GM21529 (cell line): ENCODE results near the gene RACK1.

ENCODE experiments used
- ATAC-seq: cut with Tn5 transposase; IDR thresholded peaks from one replicate; pipeline ENCODE4 v1.9.1; 2021; ENCODE audit not compliant: unreplicated experiment

RACK1 gene

DNA sequence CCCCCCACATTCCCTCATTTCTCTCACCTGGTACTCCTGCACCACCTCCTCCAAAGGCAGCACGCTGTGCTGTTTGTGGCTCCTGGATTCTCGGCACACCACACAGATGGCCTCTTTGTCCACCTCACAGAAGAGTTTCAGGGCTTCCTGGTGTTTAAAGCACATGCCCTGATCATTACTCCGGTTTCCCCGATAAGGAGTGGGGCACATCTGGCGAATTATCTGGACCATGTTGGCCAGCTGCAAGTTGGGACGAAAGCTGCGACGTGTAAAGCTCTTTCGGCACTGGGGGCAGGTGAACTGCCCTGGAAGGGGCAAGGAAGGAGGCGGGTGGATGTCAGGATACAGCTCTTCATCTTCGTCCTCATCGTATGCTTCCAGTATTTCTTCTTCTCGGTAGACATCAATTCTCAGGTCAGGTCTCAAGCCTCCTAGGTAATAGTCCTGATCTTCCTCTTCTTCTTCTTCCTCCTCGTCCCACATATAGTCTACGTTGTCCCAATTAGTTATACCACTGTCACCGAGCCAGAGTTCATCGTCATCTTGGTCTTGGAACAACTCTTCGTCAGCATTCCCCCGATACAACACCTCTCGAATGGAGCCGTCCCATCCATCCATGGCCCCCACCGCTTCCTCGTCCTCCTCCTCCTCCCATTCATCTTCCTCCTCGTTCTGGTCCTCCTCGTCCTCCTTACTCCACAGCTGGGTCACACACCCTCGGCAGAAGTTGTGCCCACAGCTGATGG lies 16.4 kb upstream of the RACK1 start:
- ATAC-seq = peak; percentile 1

GRCh38 chr5:181259283-181259682 lies 15.6 kb upstream of the RACK1 start:
- no peak for ATAC-seq

DNA sequence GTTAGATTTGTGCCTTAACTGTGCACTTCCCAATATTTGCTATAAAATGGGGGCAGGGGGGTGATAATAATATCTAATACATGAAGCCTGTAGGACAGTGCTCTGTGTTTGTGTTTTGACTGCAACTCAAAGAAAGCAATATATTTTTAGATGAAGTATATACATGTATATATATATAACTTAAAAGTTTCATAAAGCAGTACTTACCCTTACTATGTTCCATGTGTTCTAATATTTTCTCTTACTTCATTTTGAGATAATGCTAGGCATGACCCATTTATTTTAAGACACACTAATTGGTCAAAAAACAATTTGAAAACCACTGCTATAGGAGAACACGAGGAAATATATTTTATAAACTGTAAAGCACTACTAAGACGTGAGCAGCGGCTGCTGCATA lies 14.9 kb upstream of the RACK1 start:
- ATAC-seq = no peak

DNA sequence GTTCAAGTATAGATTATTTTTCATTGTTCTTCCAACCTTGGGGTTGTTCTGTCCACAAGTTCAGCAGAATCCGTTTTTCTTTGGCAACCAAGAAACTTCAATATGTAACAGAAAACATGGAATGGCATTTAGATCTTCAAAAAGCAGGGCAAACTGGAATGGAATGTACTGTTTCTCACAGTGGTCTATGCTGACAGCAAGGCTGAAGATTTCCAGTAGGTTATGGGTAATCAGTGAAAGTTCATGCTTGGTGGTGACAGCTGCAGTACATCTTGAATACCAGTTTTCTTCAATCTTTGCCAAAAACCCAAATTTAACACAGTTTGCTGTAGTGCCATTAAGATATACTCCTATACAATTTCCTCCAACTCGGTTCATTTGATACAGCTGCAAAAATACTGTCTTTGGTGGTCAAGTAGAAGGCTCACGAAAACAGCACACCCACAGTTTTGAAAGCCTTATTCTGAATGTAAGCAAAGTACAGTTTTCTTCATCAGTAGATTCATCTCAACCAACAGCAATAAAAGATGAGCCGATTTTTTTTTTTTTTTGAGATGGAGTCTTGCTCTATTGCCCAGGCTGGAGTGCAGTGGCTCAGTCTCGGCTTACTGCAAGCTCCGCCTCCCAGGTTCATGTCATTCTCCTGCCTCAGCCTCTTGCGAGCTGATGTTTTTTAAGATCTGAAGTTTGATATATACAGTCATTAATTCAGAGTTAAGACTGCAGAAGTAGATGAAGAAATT lies 12.3 kb upstream of the RACK1 start:
- ATAC-seq = no peak

- ATAC-seq = no peak
These were observed 11.6 kb upstream of the RACK1 start for GRCh38 chr5:181255276-181255675.

- ATAC-seq = no peak
These were observed 4.6 kb upstream of the RACK1 start for GRCh38 chr5:181248277-181248676.

DNA sequence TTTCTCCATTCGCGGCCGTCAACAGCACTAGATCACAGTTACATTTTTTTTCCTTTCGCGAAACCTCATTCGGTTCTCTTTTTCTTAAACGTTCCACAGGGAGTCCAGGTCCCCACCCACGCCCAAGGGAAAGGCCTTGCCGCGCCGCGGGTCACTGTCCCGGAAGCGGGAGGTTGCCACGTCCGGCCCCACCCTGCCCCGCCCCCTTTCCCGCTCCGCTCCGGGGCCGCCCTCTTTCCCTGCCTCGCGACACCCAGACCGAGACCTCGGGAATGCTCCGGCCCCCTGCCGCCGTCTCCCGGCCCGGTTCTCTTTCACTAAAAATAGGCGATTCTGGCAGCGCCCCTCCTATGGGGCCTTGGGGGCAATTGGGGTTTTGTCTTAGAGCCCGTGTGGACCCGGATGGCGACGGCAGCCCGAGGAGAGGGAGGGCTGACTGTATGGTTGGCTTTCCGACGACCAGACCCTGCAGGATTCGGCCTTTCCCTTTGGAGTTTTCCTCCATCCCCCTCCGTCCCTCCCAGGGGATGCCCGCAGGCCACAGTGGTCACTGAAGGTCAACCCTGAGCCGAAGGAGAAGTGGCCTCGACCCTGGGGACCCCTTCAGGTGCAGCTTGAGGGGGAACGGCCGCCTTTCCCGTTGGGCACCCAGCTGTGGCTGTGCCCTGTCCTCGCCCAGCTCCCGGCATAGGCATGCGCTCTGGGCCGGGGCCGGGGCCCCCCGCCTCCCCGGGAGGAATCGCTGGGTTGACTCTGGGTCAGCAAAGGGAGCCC lies 2.8 kb upstream of the RACK1 start:
- ATAC-seq = peak; percentile 44

DNA sequence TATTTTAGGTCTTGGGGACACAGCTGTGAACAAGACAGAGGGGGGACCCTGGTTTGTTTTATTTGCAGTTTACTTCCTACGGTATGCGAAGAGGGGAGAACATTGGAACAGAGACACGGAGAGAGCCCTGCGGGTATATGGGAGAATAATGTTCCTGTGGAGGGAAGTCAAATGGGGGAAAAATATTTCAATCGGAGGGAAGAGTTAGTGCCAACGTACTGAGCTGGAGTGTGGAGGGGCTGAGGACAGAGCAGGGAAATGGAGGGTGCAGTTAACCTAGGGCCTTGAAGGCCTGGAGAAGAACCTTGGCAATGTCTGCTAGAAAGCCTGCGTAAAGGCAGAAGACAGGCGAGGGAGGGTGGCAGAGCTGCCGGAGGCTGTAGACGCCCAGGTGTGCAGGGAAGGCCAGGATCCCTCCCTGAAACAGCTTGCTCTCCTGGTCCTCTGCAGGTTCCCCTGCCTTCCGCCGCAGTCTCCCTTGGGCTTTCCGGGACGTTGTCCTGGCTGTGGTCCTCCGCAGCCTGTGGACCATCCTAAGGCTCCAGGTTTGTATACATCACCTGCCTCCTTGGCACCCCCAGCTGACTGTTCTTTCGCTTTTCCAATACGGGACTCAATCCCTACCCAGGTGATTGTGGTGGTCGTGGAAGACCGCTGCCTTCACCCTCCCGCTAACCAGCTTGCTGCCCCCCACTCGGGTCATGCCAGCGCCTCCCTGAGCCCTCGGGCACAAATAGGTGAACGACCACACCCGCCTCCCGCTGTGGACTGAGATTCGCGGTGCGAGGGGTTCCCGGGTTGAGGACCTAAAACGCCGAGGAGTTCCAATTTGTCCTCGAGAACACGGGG lies 1.9 kb upstream of the RACK1 start:
- peak; percentile 5 for ATAC-seq

GRCh38 chr5:181243018-181243563 lies 615 bp downstream of the RACK1 start:
- no peak for ATAC-seq

DNA sequence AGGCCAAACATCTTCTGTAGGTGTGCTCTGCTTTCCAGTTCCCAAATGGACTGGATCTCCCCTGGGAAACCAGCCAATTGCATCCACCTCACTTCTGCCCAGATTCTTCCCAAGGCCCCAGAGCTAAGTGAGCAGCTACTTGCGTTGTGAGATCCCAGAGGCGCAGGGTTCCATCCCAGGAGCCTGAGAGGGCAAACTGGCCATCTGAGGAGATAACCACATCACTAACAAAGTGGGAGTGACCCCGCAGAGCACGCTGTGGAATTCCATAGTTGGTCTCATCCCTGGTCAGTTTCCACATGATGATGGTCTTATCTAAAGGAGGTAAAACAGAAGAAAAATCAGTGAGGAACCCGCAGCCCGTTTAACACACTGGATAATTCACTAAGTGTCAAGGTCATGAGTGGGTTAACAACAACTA lies 1.7 kb downstream of the RACK1 start:
- no peak for ATAC-seq

DNA sequence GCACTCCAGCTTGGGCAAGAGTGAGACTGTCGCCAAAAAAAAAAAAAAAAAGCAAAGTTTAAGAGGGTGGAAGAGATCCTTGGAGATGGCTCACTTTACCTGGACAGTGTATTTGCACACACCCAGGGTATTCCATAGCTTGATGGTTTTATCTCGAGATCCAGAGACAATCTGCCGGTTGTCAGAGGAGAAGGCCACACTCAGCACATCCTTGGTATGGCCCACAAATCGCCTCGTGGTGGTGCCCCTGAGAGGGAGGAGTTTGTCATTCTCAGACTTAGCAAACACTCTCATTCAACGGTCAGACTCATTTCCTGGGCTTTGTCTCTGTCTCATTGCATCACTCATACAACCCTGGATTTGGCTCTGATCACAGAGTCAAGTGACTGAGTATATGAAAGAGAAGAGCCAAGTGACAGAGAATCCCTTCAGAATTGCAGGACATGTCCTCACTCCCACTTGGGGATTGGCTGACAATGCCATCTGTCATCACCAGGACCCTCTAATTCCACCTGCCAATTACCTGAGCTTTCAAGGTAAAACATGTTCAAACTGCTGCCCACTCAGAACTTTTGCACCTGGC lies 2.2 kb downstream of the RACK1 start:
- ATAC-seq = no peak

DNA sequence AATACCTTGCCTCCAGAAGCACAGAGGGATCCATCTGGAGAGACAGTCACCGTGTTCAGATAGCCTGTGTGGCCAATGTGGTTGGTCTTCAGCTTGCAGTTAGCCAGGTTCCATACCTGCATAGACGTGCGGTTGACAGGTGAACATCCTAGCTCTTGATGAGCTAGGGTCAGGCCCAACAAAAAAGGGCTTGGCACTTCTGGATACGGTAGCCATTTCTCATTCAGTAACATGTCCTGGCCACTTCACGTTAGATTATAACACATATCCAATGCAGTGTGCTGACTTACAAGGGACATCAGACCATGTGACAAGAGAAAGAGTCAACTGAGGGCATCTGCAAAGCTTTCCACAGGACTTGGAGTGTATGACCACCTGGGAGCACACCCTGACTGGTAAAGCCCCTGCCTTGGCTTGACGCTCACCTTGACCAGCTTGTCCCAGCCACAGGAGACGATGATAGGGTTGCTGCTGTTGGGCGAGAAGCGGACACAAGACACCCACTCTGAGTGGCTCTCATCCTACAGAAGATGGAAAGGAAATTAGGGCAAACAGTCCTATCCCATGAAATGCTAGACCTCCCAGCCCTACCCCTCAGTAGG lies 4.5 kb downstream of the RACK1 start:
- no peak for ATAC-seq

DNA sequence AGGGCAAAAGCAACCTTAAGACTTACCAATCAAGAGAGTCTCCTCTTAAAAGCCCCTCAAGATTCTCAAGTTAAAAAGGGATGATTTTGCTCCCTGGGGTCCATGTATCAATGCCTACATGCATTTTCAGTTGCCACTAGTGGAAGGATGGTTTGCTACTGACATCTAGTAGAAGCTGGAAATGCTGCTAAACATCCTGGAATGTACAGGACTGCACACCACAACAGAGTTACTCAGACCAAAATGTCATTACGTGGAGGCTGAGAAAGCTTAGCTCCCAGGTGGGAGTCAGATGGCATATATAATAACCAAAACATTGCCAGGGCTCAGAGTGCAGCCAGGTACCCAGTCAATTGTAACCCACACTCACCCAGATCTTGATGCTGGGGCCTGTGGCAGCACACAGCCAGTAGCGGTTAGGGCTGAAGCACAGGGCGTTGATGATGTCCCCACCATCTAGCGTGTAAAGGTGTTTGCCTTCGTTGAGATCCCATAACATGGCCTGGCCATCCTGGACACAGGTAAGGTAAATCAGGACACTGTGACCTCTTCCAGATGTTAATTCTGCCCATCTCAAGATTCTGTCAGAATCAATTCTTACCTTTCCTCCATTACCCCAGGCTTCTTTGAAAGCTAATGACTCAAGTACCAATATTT lies 5.8 kb downstream of the RACK1 start:
- no peak for ATAC-seq

DNA sequence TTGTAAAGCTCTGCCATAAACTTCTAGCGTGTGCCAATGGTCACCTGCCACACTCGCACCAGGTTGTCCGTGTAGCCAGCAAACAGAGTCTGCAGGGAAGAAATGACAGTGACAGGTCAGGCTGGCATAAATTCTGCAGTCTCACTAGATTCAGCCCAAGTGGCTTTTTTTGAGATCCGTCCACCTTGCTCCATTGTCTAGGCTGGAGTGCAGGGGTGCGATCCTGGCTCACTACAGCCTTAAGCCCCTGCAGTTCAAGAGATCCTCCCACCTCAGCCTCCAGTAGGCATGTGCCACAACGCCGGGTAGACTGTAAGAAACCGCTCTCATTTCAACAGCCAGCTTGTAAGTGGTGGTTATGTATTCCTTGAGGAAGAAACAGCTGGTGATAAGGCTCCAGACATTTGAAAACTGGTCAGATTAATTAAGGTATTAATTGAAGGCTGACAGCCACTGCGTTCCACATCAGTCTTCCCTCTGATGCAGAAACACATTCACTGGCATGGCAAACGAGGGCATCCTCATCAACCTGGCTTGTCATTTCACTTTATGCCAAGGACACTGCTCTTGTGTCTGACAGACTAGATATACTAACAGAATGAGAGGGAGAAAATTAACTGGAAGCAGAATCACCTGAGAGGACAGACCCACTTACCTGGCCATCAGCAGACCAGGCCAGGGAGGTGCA lies 6.6 kb downstream of the RACK1 start:
- ATAC-seq = no peak

- no peak for ATAC-seq
These were observed 7.2 kb downstream of the RACK1 start for GRCh38 chr5:181236471-181236870.

DNA sequence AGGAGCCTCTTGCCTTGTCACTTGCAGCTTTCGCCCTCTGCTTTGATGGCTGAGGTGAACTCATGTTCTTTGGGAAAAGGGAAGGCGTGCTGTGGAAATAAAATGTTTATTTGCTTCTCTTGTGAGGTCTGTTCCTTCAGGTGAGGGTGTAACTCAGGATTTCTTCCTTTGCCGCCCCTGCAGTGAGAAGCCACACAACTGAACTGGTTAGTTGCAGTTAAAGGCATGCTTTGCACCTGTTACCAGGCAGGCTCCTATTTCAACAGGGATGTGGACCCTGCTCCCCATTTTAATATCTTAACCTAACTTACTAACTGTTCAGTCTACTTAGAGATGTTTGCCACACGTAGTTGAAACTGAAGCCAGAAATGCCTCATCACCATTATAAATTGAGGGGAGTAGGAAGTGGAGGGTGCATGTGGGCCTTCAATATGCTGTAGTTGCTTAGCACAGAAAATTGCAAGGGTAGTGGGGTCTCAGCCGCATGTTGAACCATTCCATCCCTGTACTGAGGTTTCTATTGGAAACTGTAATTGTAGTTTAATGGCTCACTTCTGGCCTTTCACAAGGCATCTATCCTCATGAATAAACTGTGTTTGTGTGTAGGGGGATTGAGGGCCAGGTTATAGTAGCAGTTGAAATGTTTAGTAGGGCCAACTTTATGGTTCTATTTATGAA lies 7.9 kb downstream of the RACK1 start:
- no peak for ATAC-seq

GRCh38 chr5:181235323-181235688 lies 8.4 kb downstream of the RACK1 start:
- ATAC-seq = no peak
